Activated effector memory CD4-positive, alpha-beta T cell treated with Interleukin-2 at 50 U/mL for 16 hours (primary cell): ENCODE measurements around the gene AGBL4.
"Not testable (repeated sequence)": the region's sequence is repeated elsewhere in the genome, so short reads cannot be mapped to it uniquely, and the experiment has no call there.

ENCODE experiments used
- DNase-seq: peaks from one replicate; pipeline ENCODE4 v3.0.0-alpha.2; 2020

Gene AGBL4

GRCh38 chr1:49408346-49408745, 615.4 kb downstream of the AGBL4 start:
- DNase-seq: no peak

GRCh38 chr1:49397086-49397485, 626.7 kb downstream of the AGBL4 start:
- no peak for DNase-seq

DNA sequence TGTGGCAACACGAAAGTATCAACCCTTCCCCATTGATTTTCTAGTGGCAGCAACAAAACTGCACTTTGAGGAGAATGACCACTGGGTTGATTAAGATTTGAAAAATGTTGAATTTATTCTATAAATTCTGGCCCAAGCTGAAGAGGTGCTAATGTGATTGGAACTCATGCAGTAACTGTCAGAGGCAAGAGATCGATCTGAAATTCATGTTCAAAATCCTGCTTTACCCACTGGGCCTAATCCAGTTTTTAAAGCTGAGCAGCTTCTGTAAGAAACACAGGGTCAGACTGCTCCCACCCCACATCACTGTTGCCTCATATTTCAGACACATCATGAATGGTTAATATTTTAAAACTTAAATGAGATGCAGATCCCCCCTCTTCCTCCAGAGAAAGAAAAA, 629.6 kb downstream of the AGBL4 start:
- DNase-seq: no peak

DNA sequence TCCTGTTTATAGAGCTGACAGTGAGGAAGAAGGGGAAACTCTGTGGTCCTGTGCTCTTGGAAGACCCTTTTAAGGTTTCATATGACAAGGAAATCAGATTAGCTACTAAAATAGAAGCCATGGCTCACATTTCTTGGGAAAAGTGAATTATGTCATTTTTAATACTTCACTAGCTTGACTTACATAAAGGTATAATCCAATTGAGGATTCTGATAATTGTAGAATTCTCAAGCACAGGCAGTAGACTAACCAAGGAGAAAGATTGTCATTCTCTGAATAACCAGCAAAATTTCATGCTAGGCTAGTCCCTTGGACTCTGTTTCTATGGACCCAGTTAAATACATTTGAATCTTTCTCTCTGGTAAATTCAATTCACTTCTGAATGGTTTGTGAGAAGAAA, 634.1 kb downstream of the AGBL4 start:
- no peak for DNase-seq

DNA sequence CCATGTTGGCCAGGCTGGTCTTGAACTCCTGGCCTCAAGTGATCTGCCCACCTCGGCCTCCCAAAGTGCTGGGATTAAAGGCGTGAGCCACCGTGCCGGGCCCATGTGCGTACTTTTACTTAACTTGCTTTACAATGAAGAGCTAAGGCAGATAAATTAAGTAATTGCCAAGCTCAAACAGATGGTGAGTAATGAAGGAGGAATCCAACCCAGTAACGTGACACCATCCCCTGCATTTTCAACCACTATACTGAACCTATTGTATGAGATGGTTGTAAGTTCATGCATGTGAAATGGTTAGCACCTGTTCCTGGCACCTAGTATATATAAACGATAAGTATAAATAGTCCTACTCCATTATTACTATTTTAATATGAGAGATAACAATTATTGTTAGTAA, 659.1 kb downstream of the AGBL4 start:
- no peak for DNase-seq

DNA sequence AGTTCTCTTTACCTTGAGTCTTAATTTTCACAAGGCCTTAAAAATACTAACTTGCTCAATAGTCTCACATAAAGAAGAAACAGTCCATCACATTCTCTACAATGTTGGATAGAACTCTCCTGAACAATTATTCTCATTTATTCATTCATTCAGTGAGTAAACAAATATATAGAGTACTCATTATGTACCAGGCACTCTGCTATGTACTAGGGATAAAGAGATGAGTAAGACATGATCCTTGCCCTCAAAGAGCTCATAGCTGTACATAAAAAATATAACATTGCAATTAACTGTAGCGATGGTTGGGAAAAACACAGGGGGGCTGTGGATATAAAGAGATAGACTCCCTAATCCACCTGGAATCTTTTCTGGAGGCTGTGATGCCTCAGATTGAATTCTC, 660.1 kb downstream of the AGBL4 start:
- DNase-seq: no peak

GRCh38 chr1:49358036-49358435, 665.7 kb downstream of the AGBL4 start:
- DNase-seq: no peak

- DNase-seq: no peak
These were observed 667.2 kb downstream of the AGBL4 start for GRCh38 chr1:49356594-49356993.

GRCh38 chr1:49351768-49352167, 672.0 kb downstream of the AGBL4 start:
- DNase-seq: no peak

- no peak for DNase-seq
These were observed 676.9 kb downstream of the AGBL4 start for GRCh38 chr1:49346767-49347349.

DNA sequence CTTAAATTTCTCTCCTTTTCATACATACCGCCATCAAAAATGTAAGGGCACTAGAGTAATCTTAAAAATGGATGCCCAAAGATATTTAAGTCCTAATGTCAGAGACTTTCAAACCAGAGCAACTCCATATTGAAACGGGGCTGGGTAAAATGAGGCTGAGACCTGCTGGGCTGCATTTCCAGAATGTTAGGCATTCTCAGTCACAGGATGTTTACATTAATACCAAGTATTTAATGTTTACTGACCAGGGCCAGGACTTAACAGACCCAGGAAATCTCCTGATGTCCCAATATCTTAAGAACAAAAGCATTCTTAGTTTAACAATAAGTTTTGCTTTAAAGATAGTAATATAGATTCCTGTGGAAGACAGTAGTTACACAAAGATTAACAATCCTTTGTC, 683.2 kb downstream of the AGBL4 start:
- DNase-seq: no peak

- DNase-seq: no peak
These were observed 684.7 kb downstream of the AGBL4 start for GRCh38 chr1:49339043-49339442.

GRCh38 chr1:49337251-49337650, 686.5 kb downstream of the AGBL4 start:
- DNase-seq: no peak

DNA sequence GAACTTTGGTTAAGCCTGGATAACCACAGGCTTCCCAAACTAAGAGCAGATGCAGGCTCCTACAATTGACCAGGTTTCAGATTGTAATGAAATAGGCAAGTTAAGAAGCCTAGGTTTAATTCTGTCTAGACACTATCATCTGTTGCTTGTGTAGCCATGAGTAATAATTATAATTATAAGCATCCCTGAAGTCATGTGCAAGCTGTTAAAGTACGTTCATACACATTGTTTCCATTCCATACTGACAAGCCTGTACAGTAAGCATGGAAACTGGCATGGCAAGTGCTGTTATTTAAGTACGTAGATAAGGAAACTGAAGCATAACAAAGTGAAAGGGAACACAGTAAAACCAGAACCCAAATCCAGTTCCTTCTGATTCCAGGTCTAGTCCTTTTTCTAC, 689.8 kb downstream of the AGBL4 start:
- DNase-seq: no peak

DNA sequence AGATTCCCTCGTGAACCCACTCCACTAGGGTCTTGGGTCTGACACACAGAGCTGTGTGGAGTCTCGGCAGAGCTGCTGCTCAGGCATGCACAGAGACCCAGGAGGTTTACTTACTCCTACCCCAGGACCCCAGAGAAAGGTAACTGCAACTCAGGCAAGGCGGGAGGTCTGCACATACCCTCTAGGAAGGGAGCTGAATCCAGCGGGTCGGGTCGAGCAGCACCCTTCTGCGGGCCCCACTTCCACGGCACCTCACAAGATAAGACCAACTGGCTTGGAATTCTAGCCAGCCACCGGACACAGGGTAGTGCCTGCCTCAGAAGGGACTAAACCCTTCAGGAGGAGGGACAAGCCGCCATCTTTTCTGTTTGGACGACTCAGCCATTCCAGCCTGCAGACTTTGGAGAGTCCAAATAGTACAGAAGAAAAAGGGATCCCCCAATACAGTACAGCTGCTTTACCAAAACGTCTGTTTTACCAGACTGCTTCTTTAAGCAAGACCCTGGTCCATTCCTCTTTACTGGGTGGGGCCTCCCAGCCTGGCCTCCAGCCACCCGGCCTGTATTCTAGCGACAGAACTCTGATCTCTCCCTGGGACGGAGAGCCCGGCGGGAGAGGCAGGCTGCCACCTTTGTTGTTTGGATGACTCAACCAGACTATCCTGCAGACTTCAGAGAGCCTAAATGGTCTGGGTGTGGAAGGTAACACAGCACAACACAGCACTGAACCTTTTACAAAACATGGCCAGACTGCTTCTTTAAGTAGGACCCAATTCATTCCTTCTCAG, 692.5 kb downstream of the AGBL4 start:
- DNase-seq: no peak

DNA sequence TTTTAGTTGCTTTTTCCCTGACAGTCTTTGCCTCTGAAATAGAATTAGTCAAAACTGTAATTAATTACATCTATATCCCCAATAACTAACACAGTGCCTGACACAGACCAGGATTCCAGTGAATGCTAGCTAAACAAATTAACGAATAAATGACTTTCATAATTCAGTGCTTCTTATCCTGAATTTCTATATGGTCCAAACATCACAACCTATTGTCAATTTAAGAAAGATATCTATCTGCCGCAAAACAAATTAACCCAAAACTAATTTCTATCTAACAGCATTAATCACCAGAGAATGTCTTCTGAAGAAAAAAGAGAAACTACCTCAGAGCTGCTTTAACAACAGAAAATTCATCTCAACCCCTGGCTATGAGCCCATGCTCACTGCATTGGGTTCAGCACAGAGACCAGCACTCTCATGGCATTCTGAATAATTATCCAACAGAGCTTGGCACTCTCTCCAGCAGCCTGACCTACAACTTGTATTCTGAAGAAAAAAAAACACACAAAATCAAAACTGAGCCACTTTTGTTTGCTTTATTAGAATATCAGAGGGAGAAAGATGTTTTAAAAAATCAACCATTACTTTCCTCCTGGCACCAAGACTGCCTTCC, 699.7 kb downstream of the AGBL4 start:
- DNase-seq: no peak

- not testable (repeated sequence) for DNase-seq
These were observed 703.3 kb downstream of the AGBL4 start for GRCh38 chr1:49320493-49320892.

GRCh38 chr1:49319426-49319963, 704.3 kb downstream of the AGBL4 start:
- no peak for DNase-seq

GRCh38 chr1:49318218-49318617, 705.5 kb downstream of the AGBL4 start:
- no peak for DNase-seq

DNA sequence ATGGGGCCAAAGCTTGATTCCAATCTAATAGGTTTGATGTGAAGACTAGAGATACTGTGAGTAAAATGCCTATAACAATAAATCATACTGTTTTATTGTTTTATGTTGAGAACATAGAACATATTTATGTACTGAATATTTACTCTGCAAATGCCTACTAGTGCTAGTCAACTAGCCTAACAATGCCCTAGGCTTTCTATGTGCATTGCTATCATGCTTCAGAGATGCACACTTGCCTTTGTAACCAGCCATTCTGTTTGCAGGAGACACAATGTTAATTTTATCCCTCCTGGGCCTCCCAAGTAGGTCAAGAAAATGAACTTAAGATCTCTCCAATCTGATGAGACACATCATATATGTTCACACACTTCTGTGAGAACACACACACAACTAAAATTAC, 716.3 kb downstream of the AGBL4 start:
- DNase-seq: no peak

DNA sequence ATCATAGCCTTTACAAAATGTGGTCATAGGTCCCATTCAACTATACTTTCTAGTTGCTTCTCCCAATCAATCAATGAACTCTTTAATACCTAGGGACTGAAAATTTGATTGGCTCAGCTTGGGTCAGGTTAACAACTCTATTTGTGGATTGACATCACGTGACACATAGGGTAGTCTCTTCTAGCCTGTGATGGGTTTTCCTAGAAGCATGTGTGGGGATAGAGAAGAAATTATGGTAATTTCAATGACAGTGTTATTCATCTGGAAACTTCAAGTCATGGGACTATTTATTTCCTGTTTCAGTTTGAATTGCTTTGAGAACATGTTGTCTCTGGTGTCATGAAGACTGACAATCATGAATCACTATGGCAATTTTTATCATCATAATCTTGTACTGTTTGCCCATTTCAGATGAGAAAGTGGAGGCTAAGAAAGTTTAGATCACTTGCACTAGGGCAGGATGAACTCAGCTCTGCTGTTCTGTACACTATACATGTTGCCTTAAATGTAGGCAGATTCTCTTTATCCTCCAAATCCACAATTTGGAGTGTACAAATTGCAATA, 717.2 kb downstream of the AGBL4 start:
- DNase-seq: no peak

DNA sequence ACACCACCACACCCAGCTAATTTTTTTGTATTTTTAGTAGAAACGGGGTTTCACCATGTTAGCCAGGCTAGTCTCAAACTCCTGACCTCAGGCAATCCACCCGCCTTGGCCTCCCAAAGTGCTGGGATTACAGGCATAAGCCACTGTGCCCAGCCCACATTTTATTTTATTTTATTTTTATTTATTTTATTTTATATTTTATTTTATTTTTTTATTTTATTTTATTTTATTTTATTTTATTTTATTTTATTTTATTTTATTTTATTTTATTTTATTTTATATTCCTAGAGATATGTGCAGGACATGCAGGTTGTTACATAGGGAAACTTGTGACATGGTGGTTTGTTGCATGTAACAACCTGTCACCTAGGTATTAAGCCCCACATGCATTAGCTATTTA, 721.4 kb downstream of the AGBL4 start:
- DNase-seq: not testable (repeated sequence)

DNA sequence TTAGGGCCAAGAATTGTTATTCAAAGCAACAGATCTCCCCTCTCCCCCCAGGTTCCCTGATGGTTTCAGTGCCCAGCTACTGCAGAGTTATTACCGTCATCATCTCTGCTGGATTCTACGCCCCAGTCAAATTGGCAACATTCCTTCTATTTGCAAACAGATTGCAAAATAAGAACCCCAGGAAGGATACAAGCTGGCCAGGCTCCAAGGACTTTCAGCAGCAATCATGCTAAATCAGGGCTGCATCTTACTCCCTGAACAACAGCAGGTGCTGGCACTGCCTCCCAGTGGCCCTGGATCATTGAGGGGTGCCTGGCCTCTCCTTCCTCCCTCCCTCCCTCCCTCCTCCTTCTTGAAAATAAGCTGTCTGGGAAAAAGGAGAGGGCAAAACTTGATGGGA, 725.5 kb downstream of the AGBL4 start:
- DNase-seq: no peak

- DNase-seq: no peak
These were observed 726.0 kb downstream of the AGBL4 start for GRCh38 chr1:49297783-49298182.
